Activated CD4-positive, alpha-beta T cell treated with anti-CD3 and anti-CD28 coated beads, Interleukin-10, Interleukin-2, amounts not matched to agents 100 ng/mL and 50 ng/mL, durations not matched to agents 16 hours and 8 hours (primary cell): ENCODE data around the gene GNS.

Source experiments
- DNase-seq: peaks from one replicate; pipeline ENCODE4 v3.0.0-alpha.2; 2020

Gene GNS

DNA sequence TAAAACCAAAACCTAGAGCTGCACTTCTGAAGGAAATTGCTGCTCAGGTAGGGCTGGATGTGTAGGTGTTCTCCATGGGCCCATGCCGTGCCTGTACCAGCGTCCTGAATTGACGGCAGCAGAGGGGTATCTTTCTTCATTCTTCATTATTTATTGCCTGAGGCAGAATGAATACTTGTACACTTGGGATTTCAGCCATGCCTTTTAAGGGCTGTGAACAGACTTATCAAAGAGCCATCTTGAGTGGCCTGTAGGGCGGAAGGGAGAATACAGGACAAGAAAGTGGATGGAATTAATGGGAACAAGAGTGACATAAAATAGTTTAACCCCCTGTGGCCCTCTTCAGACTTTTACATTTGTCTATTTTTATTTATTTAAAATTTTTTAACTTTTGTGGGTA, 87.5 kb downstream of the GNS start:
- DNase-seq = no peak

DNA sequence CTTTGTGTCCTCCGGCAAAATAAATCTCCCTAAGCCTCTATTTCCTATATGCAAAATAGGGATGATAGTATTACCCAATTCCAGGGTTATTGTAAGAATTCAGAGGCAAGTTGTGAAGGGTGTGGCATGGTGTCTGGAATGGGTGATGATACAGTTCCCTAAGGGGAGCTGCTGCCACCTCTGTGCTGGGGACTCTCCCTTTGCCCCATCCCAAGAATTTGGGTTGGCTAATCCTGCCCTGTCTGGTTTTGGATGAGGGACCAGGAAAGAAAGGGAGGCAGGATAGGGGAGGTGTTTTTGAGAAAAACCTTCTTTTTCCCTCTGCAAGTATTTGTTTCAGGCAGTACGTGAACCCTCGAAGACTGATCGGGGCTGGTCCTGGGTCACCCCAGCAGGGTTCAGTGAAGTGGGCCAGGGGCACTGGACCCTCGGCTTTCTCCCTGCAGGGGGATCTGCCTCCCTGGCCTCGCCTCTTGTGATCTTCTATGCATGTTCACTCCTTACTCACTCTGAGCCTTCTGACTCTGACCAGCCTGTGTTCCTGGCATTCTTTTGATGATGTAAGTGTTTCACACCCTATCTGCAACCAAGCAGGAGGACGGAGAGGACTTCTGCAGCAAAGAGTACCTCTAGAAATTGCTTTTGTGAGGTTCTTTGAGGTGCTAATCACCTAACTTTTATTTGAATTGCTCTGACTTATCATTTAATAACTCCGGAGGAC, 88.1 kb downstream of the GNS start:
- peak; percentile 76 for DNase-seq

DNA sequence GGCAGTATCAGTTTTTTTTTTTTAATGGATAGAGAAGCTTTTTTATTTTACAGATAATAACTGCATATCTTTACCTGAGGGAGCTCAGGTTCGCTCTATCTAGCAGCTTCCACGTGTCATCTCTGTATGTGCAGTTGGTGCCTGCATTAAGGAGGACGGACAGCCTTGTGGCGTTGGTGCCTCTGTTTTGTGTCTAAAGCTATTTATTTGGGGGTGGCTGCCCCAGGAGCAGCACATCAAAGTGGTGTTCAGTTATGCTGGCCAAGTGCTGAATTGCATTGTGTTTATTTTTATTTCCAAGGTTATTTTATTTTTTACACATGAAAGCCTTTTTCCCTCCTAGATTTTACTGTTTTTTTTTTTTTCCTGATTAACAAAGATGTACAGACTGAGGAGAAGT, 89.2 kb downstream of the GNS start:
- DNase-seq = no peak

DNA sequence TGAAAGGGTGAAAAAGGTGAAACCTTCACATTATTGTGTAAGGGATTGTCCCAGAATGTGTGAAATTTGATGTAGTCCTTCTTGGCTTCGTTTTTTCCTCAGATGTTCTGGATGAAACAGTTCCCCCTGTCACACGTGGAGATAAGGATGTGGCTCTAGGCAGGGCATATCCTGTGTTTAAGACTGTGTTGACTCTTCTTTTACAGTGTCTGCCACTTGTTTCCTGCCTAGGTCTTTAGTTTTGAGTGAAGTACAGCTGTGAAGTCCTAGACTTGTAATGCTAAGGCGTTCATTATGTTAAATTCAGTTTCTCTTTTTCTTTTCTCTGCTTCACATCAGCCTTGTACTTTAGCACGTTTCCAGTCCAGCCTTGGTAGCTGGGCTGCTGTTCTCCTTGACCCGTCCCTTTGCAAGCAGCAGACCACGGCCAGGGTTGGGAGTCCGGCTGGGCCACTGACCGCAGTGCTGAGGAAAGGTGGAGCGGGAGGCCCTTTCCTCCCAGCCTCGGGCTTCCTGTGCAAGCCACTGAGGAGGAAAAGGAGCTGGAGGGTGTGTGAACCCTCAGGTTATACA, 89.8 kb downstream of the GNS start:
- peak; percentile 87 for DNase-seq

DNA sequence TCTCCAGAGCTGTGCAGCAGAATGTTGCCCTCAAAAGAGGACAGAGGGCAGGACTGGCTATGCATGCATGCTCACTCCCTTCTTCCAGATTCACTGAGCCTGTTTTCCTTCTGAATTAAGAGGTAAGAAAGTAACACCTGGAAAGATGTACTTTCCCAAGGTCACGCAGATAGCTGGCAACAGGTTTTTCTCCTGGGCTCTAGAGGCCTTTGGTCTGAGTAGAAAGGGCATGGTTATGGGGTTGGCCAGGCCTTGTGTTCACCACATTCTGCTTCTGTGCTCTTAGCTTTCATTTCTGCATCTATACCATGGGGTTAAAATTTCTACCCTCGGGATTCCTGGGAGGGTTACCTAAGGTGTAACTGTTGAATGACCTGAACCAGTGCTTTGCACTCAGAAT, 91.4 kb downstream of the GNS start:
- no peak for DNase-seq

DNA sequence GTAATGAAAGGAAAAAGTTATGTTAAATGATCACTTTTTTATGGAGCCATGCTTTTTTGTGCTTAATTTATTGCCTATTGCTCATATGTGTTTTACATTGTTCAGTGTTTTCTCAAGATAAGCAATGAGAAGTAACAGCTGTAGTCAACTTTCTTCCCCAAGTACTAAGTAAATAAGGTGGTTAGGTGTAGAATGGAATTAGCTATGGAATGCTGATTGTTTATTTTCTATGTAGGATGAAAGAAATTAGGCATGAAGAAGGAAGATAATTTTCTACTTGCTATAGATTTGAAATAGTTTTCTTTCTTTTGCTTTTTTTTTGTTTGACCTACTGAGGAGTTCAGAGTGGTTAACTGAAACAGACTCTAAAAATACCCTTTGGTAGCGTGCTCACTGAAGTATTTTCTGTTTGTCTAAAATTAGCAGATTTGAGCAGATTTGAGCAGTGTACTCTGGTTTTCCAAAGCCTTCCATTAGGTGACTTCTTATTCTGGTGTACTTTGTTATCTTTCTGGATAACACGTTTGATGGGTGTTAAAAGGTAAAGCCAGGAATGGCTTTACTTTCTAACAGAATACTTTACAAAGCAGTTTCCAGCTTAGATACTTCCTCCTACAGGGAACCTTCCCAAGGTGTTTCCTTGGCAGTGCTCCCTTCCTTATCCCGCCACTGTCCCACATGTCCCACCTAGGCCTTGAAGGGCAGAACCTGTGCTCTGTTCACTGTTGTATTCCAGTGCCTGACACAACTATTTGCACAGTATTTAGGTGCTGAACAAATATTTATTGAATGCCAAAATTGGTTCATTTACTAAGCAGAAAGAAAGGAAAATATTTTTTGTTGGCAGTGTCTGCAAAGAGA, 92.9 kb downstream of the GNS start:
- no peak for DNase-seq

DNA sequence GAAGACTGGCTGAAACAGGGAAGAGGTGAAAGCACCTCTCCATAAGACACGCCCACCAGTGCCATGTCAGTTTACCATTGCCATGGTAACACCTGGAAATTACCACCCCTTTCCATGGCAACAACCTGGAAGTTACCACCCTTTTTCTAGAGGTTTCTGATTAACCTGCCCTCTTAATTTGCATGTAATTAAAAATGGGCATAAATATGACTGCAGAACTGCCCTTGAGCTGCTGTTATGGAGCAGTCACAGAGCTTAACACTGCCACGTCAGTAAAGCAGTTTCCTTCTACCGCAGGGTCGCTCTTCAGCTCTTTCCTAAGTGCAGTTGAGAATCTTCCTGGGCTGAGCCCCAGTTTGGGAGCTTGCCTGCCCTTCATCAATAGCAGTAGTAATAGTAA, 93.7 kb downstream of the GNS start:
- peak; percentile 61 for DNase-seq
